Esophagus muscularis mucosa (tissue), 3 donors: ENCODE measurements around the gene XXYLT1.

ENCODE experiments used
- POLR2A ChIP-seq: fragments of 450-650 bp; IDR thresholded peaks from one replicate; pipeline ENCODE4 v1.6.1; 2017; ENCODE audit warnings: antibody characterized with exemption, moderate library complexity, mild to moderate bottlenecking, low read depth
- TF ChIP-seq, protein P1 (sequence below), 3 experiments: fragments of 200-600 bp in 2 of 3; fragments of 450-650 bp in 1 of 3; sonication (generic) in 2 of 3; IDR thresholded peaks; one replicate each; pipeline ENCODE4 v1.5.1; 2017 to 2019; ENCODE audit warnings: antibody characterized with exemption in 3 of 3, mild to moderate bottlenecking in 2 of 3, moderate library complexity in 1 of 3

DNA sequence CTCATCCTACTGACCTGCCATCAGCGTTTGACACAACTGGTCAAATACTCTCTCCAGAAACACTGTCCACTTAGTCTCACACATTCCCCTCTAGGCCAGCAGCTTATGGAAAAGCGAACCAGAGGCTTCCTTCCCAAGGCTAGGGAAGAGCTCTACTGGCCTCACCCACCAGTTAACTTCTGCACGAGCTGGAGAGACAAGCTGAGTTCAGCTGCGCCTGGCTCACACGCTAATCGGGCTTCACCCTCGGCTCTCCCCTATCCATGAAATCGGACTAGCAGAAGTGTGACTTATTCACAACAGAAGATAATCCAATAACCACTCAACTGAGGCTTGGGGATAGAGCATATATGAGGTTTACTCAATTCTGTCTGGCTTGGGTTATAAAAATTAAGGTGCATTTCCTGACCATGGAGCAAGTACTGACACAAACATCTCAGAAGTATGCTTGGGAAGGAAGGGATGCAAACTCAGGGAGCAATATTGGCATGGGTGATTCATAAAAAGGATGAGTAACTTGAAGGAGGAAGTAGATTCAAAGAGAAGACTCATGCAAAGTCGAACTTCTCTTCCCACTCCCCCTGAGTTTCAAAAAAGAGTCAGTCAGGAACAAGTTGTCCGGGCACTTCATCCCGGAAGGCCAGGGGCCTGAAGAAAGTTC lies 73.1 kb downstream of the XXYLT1 start:
- TF ChIP-seq POLR2A, result no peak
- TF ChIP-seq, protein P1, sequence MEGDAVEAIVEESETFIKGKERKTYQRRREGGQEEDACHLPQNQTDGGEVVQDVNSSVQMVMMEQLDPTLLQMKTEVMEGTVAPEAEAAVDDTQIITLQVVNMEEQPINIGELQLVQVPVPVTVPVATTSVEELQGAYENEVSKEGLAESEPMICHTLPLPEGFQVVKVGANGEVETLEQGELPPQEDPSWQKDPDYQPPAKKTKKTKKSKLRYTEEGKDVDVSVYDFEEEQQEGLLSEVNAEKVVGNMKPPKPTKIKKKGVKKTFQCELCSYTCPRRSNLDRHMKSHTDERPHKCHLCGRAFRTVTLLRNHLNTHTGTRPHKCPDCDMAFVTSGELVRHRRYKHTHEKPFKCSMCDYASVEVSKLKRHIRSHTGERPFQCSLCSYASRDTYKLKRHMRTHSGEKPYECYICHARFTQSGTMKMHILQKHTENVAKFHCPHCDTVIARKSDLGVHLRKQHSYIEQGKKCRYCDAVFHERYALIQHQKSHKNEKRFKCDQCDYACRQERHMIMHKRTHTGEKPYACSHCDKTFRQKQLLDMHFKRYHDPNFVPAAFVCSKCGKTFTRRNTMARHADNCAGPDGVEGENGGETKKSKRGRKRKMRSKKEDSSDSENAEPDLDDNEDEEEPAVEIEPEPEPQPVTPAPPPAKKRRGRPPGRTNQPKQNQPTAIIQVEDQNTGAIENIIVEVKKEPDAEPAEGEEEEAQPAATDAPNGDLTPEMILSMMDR (IDR thresholded peaks at IDR 0.05), result no peak
